PC-9 (cell line): ENCODE measurements around the gene PPM1E. TPM values are rescaled to one million over a fixed set of nuclear protein-coding genes. Genes with fewer than 3 reads are reported as not detected.

Experiments used
- BruUV-seq: library from RNA; stranded (reverse); fragments of 400-500 nt; replicated peaks from 2 replicates; lab custom pipeline; 2021; lab: Mats Ljungman, UMichigan
- CTCF ChIA-PET: fragments of 300-600 bp; sonication (Branson Sonifier 250); formaldehyde crosslinking; loops from one replicate; lab custom pipeline; 2022; ENCODE audit warnings: antibody characterized with exemption; lab: Charles Lee
- POLR2A ChIA-PET: fragments of 300-600 bp; sonication (Branson Sonifier 250); formaldehyde crosslinking; loops from one replicate; lab custom pipeline; 2022; ENCODE audit warnings: antibody characterized with exemption; ENCODE audit not compliant: unreplicated experiment; lab: Charles Lee
- DNase-seq, 2 experiments: peaks; one replicate each; pipeline versions ENCODE4 v3.0.0 to v3.0.0-alpha.2; 2015 to 2022; ENCODE audit warnings: mixed read lengths in 1 of 2
- H2AFZ ChIP-seq: fragments of 200-600 bp; sonication (generic); 2 replicates; pipeline ENCODE4 v1.8.1; 2017; ENCODE audit warnings: antibody characterized with exemption
- H3F3A ChIP-seq: fragments of 200-600 bp; sonication (generic); 2 replicates; pipeline ENCODE4 v1.8.1; 2017; ENCODE audit warnings: antibody characterized with exemption, mild to moderate bottlenecking, low read depth; ENCODE audit not compliant: insufficient read depth
- H3K27ac ChIP-seq: fragments of 200-600 bp; sonication (generic); 2 replicates; pipeline ENCODE4 v1.6.1; 2016; ENCODE audit warnings: mixed run types
- H3K27me3 ChIP-seq: fragments of 200-600 bp; sonication (generic); 2 replicates; pipeline ENCODE4 v1.6.1; 2016; ENCODE audit warnings: low read depth, mixed run types; ENCODE audit not compliant: insufficient read depth
- H3K36me3 ChIP-seq: fragments of 200-600 bp; sonication (generic); 2 replicates; pipeline ENCODE4 v1.6.1; 2016; ENCODE audit warnings: low read depth, mixed run types
- H3K4me1 ChIP-seq: fragments of 200-600 bp; sonication (generic); replicated peaks from 2 replicates; pipeline ENCODE4 v1.6.1; 2016; ENCODE audit warnings: mixed run types; ENCODE audit not compliant: insufficient read depth
- H3K4me2 ChIP-seq: fragments of 200-600 bp; sonication (generic); 2 replicates; pipeline ENCODE4 v1.6.1; 2017; ENCODE audit warnings: mixed run types
- H3K4me3 ChIP-seq: fragments of 200-600 bp; sonication (generic); 2 replicates; pipeline ENCODE4 v1.6.1; 2016; ENCODE audit warnings: mixed run types
- H3K79me2 ChIP-seq: fragments of 200-600 bp; sonication (generic); 2 replicates; pipeline ENCODE4 v1.6.1; 2017; ENCODE audit warnings: low read depth, mixed run types
- H3K9me2 ChIP-seq: fragments of 200-600 bp; sonication (generic); 2 replicates; pipeline ENCODE4 v1.8.1; 2017; ENCODE audit warnings: mild to moderate bottlenecking; ENCODE audit not compliant: insufficient read depth
- H3K9me3 ChIP-seq: fragments of 200-600 bp; sonication (generic); 2 replicates; pipeline ENCODE4 v1.8.1; 2016; ENCODE audit warnings: low read depth; ENCODE audit not compliant: insufficient read depth
- H4K20me1 ChIP-seq: fragments of 200-600 bp; sonication (generic); 2 replicates; pipeline ENCODE4 v1.8.1; 2017; ENCODE audit not compliant: insufficient read depth
- EZH2 ChIP-seq: fragments of 200-600 bp; sonication (generic); IDR thresholded peaks from 2 replicates; pipeline ENCODE4 v1.8.0; 2017; ENCODE audit warnings: antibody characterized with exemption, low read depth
- intact Hi-C: fragments of 100-400 bp; cut with micrococcal nuclease; formaldehyde crosslinking; loops from one replicate; pipeline ENCODE4 v1.10.0; 2022; ENCODE audit not compliant: unreplicated experiment
- total RNA-seq: library from RNA; stranded (reverse); gene quantifications from 2 replicates; pipeline ENCODE4 v1.2.3, GENCODE V29; 2021
- TF ChIP-seq, protein P1 (sequence below): fragments of 200-600 bp; sonication (generic); conservative IDR thresholded peaks from 2 replicates; pipeline ENCODE4 v1.6.1; 2017; ENCODE audit warnings: mixed run types, antibody characterized with exemption, mild to moderate bottlenecking, moderate library complexity

PPM1E gene
- total RNA-seq, 1 experiment from 2014 or later, result 0.04 TPM

DNA sequence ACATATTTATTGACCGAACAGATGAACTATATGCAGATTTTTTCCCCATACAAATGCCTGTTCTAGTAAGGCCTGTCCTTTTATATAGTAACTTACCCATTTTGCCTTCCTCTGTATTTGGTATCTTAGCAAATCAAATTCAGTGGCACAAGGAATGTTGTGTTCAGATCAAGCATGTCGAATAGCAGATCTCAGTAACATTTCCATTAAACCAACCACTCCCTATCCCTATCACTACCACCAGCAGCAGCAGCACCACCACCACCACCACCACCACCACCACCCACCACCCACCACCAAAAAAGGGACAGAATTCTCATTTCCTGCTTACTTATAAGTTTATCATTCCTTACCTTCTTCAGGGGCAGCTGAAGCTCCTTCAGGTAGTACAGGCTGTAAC, 256.3 kb downstream of the PPM1E start:
- Histone ChIP-seq H3F3A (no peaks in the 10 kb centered on the region; the same call in 1 of the 2 replicates), H4K20me1 (0 out of 2 replicates have a peak, but pooled peaks cover 3% of the 10 kb centered on the region), H3K4me3 (no peak overlapping the region), H3K27me3 (no peaks in the 10 kb centered on the region), H3K79me2 (no peaks in the 10 kb centered on the region), H3K36me3 (0 out of 2 replicates have a peak, but pooled peaks cover 6% of the 10 kb centered on the region), H2AFZ (no peak overlapping the region), H3K4me1 (no peaks in the 10 kb centered on the region), H3K27ac (no peak overlapping the region), H3K9me3 (no peaks in the 10 kb centered on the region), H3K4me2 (no peak overlapping the region), H3K9me2 (no peaks in the 10 kb centered on the region)
- ChIA-PET CTCF (no interaction called here), POLR2A (no interaction called here)
- TF ChIP-seq, protein P1, sequence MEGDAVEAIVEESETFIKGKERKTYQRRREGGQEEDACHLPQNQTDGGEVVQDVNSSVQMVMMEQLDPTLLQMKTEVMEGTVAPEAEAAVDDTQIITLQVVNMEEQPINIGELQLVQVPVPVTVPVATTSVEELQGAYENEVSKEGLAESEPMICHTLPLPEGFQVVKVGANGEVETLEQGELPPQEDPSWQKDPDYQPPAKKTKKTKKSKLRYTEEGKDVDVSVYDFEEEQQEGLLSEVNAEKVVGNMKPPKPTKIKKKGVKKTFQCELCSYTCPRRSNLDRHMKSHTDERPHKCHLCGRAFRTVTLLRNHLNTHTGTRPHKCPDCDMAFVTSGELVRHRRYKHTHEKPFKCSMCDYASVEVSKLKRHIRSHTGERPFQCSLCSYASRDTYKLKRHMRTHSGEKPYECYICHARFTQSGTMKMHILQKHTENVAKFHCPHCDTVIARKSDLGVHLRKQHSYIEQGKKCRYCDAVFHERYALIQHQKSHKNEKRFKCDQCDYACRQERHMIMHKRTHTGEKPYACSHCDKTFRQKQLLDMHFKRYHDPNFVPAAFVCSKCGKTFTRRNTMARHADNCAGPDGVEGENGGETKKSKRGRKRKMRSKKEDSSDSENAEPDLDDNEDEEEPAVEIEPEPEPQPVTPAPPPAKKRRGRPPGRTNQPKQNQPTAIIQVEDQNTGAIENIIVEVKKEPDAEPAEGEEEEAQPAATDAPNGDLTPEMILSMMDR, result no peak
- TF ChIP-seq EZH2, result no peak
- no peak for DNase-seq
- intact Hi-C loops, result no loop called here
- no TSS peak for BruUV-seq

DNA sequence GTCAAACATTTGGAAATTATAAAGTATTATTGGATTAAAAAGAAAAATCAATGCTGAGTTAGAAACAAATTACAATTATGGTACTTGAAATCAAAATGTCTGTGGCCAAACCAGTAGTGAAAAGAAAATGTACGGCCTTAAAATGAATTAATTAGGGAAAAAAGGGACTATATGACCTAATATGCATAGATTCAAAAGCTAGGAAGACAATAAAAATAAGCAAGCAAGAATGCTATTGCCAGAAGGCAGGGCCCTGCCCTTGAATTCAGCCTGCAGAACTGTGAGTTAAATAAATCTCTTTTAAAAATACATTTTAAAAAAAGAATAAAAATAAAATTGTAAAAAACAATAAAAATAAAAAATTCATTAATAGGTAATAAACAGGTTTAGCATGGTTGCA, 262.4 kb downstream of the PPM1E start:
- no peak overlapping the region for H3K4me2 ChIP-seq
- CTCF ChIA-PET, result no interaction called here
- POLR2A ChIA-PET, result no interaction called here
- no peaks in the 10 kb centered on the region for H3K9me3 ChIP-seq
- DNase-seq, result no peak
- no peaks in the 10 kb centered on the region for H3K9me2 ChIP-seq
- no TSS peak for BruUV-seq
- TF ChIP-seq EZH2, result no peak
- TF ChIP-seq, protein P1, result no peak
- H3K4me1 ChIP-seq, result no peaks in the 10 kb centered on the region
- no peaks in the 10 kb centered on the region for H3K79me2 ChIP-seq
- H4K20me1 ChIP-seq, result 0 out of 2 replicates have a peak, but pooled peaks cover 3% of the 10 kb centered on the region
- H3K27ac ChIP-seq, result no peak overlapping the region
- H3K4me3 ChIP-seq, result no peak overlapping the region
- no peaks in the 10 kb centered on the region for H3K36me3 ChIP-seq
- intact Hi-C loops, result no loop called here
- no peak overlapping the region for H2AFZ ChIP-seq
- no peaks in the 10 kb centered on the region for H3K27me3 ChIP-seq
- no peaks in the 10 kb centered on the region; the same call in none of the 2 replicates for H3F3A ChIP-seq

DNA sequence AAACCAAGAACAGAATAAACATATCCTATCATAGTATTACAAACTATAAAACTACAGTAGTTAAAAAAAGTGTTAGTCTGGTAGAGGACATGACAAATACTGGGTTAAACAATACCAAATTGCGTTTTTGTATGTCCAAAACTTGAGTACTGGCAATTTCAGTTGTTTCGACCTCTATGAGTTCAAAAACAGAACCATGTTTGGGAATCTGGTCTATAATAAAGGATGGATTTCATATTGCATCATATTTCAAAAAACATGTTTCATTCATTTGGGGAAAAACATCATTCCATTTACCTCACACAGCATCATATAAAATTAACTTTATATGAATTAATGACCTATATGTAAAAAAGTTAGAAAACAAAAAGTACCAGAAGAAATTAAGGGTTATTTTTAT, 269.3 kb downstream of the PPM1E start:
- no TSS peak for BruUV-seq

More for the DNA sequence above, 269.3 kb downstream of the PPM1E start:
- Histone ChIP-seq H3K4me2 (no peak overlapping the region), H3K27ac (no peak overlapping the region), H3K9me2 (no peaks in the 10 kb centered on the region), H4K20me1 (no peaks in the 10 kb centered on the region), H3K79me2 (no peaks in the 10 kb centered on the region), H3K4me1 (no peaks in the 10 kb centered on the region), H2AFZ (no peak overlapping the region), H3F3A (peaks cover 14% of the 10 kb centered on the region), H3K9me3 (no peaks in the 10 kb centered on the region), H3K27me3 (no peaks in the 10 kb centered on the region), H3K36me3 (no peaks in the 10 kb centered on the region), H3K4me3 (no peak overlapping the region)
- ChIA-PET POLR2A (no interaction called here), CTCF (no interaction called here)
- TF ChIP-seq, protein P1, result no peak
- TF ChIP-seq EZH2, result no peak
- no peak for DNase-seq
- intact Hi-C loops, result no loop called here
